GM19397 (cell line): ENCODE data around the gene PTH2R.

ENCODE experiments used
- ATAC-seq: cut with Tn5 transposase; IDR thresholded peaks from one replicate; pipeline ENCODE4 v1.9.1; 2021; ENCODE audit warnings: mild to moderate bottlenecking, moderate library complexity; ENCODE audit not compliant: unreplicated experiment

PTH2R gene

DNA sequence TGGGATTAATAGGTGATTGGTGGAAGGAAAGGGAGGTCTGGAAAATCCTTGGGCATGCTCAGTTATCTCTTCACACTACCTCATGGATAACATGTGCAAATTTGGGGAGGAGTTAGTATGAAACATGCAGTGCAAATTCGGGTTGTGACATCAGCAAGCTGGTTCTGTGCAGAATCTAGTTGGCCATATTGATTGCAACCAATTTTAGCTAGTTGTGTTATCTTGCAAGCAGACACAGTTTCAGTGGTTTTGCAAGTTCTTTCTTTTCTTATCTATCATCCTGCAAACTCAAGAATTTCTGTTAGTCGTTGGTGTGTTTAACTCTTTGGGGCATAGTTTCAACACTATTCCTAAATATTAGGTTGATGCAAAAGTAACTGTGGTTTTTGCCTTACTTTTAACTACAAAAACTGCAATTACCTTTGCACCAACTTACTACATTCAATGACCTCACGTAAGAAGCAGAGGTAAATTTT, 135.4 kb downstream of the PTH2R start:
- ATAC-seq, result no peak

DNA sequence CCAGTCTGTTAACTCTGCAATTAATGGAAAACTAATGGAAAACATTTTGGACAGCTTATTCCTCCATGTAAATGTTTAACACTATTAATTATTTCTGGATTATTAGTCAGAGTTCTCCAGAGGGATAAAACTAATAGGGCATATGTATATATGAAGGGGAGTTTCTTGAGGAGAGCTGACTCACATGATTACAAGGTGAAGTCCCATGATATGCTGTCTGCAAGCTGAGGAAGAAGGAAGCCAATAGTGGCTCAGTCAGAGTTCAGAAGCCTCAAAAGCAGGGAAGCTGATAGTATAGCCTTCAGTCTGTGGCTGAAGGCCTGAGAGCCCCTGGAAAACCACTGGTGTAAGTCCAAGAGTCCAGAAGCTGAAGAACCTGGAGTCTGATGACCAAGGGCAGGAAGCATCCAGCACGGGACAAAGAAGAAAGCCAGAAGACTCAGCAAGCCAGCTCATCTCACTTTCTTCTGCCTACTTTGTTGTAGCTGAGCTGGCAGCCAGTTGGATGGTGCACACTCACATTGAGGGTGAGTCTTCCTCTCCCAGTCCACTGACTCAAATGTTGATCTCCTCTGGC, 136.0 kb downstream of the PTH2R start:
- no peak for ATAC-seq
